Epithelial cell of esophagus (primary cell): Measurements from ENCODE around the gene BAX.
A peak's percentile ranks its signal among the peaks of the same experiment; 100 is the strongest.

Source experiments
- DNase-seq: peaks from one replicate; pipeline ENCODE4 v3.0.0; 2010; ENCODE audit warnings: low read depth
- H3K4me3 ChIP-seq: 2 replicates; pipeline ENCODE4 v1.5.1; 2011; ENCODE audit warnings: mild to moderate bottlenecking, low read length, control low read depth
- TF ChIP-seq, protein P1 (sequence below): IDR thresholded peaks from 2 replicates; pipeline ENCODE4 v1.5.1; 2011; ENCODE audit warnings: low read depth, mild to moderate bottlenecking, low read length, control low read depth, inconsistent platforms; ENCODE audit not compliant: insufficient read depth; ENCODE audit errors: missing control alignments

Gene BAX

DNA sequence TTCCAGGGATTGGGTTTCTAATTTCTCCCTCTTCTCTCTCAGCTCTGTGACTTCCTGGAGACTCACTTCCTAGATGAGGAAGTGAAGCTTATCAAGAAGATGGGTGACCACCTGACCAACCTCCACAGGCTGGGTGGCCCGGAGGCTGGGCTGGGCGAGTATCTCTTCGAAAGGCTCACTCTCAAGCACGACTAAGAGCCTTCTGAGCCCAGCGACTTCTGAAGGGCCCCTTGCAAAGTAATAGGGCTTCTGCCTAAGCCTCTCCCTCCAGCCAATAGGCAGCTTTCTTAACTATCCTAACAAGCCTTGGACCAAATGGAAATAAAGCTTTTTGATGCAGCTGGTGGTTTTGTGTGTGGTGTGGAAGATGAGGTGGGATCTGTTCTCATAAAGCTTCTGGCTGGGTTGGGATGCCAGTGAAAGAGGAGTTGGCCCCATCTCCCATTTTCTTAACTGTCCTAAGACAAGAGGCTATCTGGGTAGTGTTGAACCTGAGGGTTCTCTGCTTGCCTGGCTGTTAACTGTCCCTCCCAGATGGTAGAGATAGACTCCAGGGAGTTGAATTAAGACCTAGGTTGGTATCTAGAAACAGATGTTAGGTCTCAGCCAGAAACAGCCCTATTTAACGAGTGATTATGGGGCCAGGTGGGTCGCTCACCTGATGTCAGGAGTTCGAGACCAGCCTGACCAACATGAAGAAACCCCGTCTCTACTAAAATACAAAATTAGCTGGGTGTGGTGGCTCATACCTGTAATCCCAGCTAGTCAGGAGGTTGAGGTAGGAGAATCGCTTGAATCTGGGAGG is 12.1 kb downstream of the BAX start:
- H3K4me3 ChIP-seq, result peak overlapping the region; percentile 86
- DNase-seq, result no peak
- TF ChIP-seq, protein P1, sequence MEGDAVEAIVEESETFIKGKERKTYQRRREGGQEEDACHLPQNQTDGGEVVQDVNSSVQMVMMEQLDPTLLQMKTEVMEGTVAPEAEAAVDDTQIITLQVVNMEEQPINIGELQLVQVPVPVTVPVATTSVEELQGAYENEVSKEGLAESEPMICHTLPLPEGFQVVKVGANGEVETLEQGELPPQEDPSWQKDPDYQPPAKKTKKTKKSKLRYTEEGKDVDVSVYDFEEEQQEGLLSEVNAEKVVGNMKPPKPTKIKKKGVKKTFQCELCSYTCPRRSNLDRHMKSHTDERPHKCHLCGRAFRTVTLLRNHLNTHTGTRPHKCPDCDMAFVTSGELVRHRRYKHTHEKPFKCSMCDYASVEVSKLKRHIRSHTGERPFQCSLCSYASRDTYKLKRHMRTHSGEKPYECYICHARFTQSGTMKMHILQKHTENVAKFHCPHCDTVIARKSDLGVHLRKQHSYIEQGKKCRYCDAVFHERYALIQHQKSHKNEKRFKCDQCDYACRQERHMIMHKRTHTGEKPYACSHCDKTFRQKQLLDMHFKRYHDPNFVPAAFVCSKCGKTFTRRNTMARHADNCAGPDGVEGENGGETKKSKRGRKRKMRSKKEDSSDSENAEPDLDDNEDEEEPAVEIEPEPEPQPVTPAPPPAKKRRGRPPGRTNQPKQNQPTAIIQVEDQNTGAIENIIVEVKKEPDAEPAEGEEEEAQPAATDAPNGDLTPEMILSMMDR, result no peak

DNA sequence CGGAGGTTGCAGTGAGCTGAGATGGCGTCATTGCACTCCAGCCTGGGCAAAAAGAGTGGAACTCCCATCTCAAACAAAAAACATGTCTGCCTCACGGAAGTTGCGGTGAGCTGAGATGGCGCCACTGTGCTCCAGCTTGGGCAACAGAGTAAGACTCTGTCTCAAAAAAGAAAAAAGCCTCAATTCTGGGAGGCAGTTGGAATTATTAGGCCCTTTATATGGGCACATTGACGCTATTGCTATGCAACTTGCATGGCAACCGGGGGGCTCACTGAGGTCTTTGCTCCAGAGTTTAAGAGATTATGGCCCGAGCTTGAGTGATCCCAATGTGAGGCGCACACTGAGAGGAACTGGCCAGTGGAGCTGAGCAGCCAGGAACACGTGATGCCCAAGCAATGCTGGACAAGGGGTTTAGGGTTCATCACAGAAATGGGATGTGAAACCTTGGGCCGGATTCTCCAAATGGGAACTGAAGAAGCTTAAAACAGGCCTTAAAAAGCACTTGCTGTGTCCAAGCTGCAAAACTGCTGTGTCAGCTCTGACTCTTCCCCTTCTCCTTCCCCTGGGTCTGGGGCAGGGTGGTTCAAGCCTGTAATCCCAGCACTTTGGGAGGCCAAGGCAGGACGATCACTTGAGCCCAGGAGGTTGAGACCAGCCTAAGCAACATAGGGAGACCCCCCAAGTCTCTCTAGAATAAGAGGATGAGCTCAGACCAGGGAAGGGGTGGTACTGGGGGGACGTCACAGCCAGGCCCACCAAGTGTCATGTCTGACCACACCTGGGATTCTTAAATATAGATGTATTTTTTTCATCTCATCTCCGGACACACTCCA is 12.9 kb downstream of the BAX start:
- DNase-seq, result peak; percentile 33
- TF ChIP-seq, protein P1, result no peak
- no peak overlapping the region for H3K4me3 ChIP-seq

GRCh38 chr19:48968179-48968661 is 13.5 kb downstream of the BAX start:
- no peak overlapping the region for H3K4me3 ChIP-seq
- TF ChIP-seq, protein P1, result no peak
- DNase-seq, result peak; percentile 13

GRCh38 chr19:48968813-48969218 is 14.1 kb downstream of the BAX start:
- TF ChIP-seq, protein P1, result no peak
- DNase-seq, result no peak
- no peak overlapping the region for H3K4me3 ChIP-seq

GRCh38 chr19:48969276-48970138 is 14.8 kb downstream of the BAX start:
- TF ChIP-seq, protein P1, result no peak
- H3K4me3 ChIP-seq, result no peak overlapping the region
- DNase-seq, result peak; percentile 34

GRCh38 chr19:48970139-48970766 is 15.6 kb downstream of the BAX start:
- TF ChIP-seq, protein P1, result no peak
- DNase-seq, result no peak
- no peak overlapping the region for H3K4me3 ChIP-seq
